C1 segment of cervical spinal cord (tissue), 14 donors: ENCODE measurements around the gene CDH4.
"Not testable (repeated sequence)": the region's sequence is repeated elsewhere in the genome, so short reads cannot be mapped to it uniquely, and the experiment has no call there.

Experiments
- DNase-seq, 14 donors: peaks; one replicate each; lab custom pipeline; 2025; lab: John Stamatoyannopoulos, UW

CDH4 gene

GRCh38 chr20:61416546-61416945 lies 164.5 kb downstream of the CDH4 start:
- no peak for DNase-seq

- no peak for DNase-seq
These were observed 165.3 kb downstream of the CDH4 start for GRCh38 chr20:61417221-61417941.

GRCh38 chr20:61419010-61419409 lies 166.9 kb downstream of the CDH4 start:
- DNase-seq = no peak

- DNase-seq = no peak
These were observed 167.4 kb downstream of the CDH4 start for GRCh38 chr20:61419501-61419900.

DNA sequence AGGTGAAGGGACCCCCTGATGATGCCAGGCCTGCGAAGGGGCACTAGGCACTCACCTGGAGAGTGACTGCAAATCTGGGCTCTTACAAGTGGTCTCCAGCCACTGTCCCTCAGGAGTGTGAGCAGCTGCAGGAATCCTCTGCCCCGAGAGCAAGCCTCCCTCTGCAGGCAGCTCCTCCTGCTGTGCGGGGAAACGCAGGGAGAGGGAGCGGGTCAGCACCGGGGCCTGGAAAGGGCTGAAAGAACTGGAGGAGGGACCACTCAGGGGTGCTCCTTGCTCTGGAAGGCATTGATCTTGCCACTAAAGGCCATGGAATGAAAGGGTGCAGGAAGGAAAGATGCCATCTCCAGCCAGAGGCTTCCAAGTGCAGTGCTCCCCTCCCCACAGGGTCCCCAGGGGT lies 168.0 kb downstream of the CDH4 start:
- no peak for DNase-seq

DNA sequence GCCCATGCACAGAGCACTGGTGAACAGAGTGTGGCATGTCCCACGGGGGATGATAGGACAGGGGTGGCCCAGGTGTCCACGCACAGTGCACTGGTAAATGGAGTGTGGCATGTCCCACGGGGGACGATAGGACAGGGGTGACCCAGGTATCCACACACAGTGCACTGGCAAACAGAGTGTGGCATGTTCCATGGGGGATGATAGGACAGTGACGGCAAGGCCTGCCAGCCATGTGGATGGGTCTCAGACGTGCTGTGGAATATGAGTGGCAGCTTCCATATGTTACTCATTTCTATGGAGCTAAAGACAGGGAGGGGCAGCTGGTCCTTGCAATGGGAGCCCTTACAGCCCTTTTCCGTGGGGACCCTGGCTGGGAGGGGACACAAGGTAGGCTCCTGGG lies 168.7 kb downstream of the CDH4 start:
- no peak for DNase-seq

GRCh38 chr20:61422636-61423425 lies 170.8 kb downstream of the CDH4 start:
- no peak for DNase-seq

GRCh38 chr20:61424011-61424627 lies 172.1 kb downstream of the CDH4 start:
- no peak for DNase-seq

DNA sequence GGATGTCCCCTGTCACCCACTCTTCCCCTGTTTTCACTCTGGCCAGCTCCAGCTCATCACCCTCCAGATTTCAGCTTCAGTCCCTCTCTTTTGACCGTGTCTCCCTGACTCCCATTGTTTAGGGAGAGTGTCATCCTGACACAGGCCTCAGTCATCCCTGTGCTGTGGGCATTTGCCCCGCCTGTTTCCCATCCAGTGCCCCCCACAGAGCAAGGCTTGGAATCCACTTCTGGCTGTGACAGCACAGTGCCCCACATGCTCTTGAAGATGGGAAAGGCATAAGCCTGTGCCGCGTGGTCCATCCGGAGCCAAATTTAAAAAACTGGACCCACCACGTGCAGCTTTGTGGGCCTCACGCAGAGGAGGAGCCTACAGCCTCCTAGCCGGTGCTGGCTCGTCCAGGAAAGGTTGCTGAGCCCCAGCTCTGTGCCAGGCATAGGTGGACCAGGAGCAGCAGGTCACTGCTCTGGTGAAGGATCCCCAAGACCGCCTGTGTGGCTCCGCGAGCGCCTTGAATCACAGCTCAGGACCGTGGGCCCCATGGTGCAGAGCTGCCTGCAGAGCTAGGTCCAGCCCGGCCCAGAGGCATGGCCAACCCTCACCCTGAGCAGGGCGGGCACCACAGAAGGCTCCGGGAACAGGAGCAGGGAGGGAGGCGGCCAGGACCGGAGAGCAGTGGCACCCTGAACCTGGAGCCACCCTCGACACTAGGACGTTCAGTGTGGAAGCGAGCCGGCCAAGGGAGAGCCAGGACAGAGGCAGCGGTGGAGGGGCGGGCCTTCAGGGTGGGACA lies 172.8 kb downstream of the CDH4 start:
- DNase-seq = no peak

DNA sequence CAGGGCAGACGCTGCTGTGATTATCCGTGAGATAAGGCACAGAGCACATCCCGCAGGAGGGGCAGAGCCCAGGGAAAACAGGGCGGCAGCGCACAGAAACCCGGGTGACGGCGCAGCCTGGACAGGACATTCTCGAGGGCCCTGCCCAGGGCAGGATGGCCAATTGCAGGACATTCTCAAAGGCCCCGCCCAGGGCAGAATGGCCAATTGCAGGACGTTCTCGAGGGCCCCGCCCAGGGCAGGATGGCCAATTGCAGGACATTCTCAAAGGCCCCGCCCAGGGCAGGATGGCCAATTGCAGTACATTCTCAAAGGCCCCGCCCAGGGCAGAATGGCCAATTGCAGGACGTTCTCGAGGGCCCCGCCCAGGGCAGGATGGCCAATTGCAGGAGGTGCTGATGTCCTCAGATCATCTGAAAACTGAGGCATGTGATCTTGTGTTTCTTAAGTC lies 173.5 kb downstream of the CDH4 start:
- not testable (repeated sequence) for DNase-seq

DNA sequence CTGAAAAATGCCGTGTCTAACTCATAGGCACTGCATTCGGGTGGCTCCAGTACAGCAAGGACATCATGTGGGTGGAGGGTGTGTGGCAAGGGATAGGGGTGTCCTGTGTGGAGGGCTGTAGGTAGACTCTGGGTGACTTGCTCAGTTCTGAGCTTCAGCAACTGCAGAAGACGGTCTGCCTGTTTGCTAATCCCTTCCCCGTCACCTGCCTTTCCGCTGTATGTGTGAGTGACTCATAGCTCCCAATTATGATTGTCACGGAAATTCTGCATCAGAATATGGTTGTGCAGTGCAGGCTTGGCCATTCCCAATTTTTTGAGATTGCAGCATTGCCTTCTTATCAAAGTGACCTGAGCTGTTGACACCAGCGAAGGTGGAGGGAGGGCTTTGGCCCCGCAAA lies 174.3 kb downstream of the CDH4 start:
- no peak for DNase-seq

GRCh38 chr20:61429458-61430227 lies 177.6 kb downstream of the CDH4 start:
- no peak for DNase-seq

DNA sequence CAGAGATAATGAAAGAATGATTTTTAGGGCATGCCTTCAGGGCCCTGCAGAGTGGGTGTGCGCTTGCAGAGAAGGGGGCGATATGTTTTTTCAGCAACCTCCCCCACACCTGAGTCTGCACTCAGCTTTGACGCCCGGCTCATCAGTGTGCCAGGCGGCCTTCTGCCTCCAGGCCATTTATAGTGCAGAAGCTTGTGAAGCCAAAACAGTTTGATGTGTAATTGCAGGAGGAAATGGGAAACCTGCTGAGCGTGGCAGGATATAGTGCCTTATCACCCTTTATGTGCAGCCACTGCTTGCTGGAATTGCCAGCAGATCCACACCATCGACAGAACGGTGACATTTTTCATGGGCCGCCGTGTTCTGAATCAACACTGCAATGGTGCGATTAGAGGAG lies 178.2 kb downstream of the CDH4 start:
- no peak for DNase-seq

DNA sequence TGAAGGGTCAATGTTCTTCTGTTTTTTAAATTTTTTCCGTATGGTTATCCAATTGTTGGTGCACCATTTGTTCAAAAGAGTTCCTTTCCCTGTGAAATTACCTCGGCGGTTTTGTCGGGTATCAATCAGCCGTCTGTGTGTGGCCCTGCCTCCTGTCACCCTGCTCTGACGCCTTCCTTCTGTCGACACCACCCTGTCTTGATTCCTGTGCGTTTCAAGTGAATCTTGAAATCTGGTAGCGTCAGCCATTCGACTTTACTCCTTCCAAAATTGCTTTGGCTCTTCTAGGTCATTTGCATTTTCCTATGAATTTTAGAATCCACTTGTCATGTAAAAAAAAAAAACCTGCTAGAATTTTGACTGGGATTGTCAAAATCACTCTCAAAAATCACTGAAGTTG lies 181.1 kb downstream of the CDH4 start:
- DNase-seq = no peak

- no peak for DNase-seq
These were observed 181.8 kb downstream of the CDH4 start for GRCh38 chr20:61433816-61434215.

DNA sequence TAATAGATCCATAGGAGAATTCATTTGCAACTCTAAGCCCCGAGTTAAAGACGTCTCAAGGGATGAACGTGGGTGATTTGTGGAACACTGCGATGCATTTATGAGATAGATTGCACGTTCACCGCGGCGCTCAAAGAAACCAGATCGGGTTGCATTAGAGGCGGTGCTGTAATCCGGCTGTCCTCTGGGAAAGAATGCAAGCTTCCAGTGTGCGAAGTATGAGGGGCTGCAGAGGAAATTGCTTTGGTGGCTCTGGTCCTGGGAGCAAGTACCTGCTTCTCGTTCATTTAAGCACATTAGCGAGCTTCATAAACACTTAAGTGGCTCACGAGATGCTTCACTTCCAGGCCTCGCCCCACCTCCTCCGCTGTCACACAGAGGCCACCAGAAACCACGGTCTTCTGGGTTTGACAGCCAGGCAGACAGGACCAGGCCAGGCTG lies 182.3 kb downstream of the CDH4 start:
- no peak for DNase-seq

DNA sequence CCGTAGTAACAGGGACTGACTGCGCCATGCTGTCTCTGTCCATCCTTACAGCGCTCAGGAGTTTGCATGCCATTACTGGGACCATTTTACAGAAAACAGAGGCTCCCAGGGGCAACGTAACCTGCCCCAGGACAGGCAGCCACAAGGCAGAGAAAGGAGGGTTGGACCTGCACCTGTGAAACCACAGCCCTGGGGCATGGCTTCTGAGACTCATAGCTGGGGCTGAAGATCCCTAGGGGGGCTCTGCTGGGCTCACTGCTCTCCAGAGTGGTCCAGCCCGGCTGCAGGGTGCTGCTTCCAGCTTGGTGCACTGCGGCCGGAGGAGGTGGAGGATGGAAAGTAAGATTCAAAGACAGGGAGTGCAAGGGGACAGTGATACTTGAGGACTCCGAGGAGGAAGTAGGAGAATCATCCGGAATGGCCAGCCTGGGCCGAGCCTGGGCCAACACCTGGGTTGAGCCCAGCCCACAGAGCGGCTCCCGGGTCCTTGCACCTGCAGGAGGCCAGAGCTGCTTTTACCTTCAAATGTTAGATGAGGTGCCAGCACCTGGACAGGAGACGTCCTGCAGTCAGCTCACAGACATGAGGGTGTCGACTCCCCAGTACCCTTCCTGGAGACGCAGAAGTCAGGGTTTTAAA lies 183.2 kb downstream of the CDH4 start:
- no peak for DNase-seq

- DNase-seq = no peak
These were observed 183.8 kb downstream of the CDH4 start for GRCh38 chr20:61435823-61436220.

DNA sequence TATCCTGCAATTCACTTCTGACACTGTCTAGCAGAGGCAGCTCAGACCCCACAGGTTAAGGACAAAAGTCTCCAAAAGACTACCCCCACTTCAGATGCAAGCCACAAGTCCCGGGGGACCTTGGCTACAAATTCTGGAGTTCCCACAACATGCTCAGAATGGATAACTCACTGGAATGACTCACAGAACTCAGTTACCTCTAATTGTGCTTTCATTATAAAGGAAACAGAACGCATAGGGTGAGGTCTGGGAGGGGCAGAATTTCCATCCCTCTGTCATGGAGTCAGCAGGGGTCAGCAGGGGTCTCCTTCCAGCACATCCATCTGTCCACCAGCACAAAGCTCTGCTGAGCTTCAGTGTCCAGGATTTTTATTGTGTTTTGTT lies 184.2 kb downstream of the CDH4 start:
- DNase-seq = no peak

GRCh38 chr20:61436667-61437279 lies 184.7 kb downstream of the CDH4 start:
- peak in 6 of 14 donors; percentile 18 to 69 (median 30) for DNase-seq
